ENCODE results near the gene TNFRSF1B.

Gene TNFRSF1B

DNA sequence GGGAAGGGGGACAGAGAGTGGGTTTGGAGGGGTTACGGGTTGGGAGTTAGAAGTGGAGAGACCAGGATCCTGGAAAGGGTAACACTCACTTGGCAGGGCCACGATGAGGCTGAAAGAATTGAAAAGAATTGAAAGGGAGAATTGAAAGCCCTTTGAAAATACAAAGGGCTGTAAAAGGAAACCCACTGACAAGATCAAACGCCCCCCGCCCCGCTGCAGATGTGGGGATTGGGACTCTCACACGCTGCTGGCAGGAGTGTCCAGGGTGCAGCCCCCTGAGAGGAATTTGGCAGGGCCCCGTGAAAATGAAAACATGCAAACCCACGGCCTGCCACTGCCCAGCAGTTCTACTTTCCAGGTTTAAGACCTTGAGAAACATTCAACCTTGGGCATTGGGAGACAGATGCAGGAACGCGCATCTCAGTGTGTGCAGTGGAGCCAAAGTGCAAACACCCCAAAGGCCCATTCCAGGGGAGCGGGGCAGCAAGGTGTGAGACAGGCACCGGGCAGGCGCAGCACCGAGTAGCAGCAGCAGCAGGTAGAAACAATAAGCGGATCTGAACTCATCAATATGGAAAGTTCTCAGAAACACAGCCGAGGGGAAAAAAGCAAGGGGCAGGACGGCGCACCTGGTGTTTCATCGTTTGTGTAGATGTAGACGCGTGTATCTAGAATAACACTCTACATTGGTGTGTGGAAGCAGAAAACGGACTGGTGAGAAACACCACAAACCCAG lies 8.3 kb upstream of the TNFRSF1B start:
- ATAC-seq (replicated peaks), result no peak
- Mint-ChIP-seq H3K4me3 (peak overlapping the region; percentile 61 to 68), H3K36me3 (peaks cover 1 to 4% of the 10 kb centered on the region in 2 donors), H3K27me3 (no peaks in the 10 kb centered on the region), H3K4me1 (peaks cover 62 to 84% of the 10 kb centered on the region in 2 donors), H3K9me3 (peaks cover 1 to 4% of the 10 kb centered on the region in 2 donors), H3K27ac (peak overlapping the region; percentile 90)
- no peak for DNase-seq

GRCh38 chr1:12159816-12160215 lies 7.0 kb upstream of the TNFRSF1B start:
- Mint-ChIP-seq H3K4me3 (peak overlapping the region; percentile 12 to 40), H3K4me1 (peaks cover 72 to 90% of the 10 kb centered on the region in 2 donors), H3K27ac (peak overlapping the region; percentile 87), H3K27me3 (no peaks in the 10 kb centered on the region), H3K9me3 (peaks cover 1 to 4% of the 10 kb centered on the region in 2 donors), H3K36me3 (peaks cover 1 to 4% of the 10 kb centered on the region in 2 donors)
- no peak for DNase-seq
- no peak for ATAC-seq (replicated peaks)

GRCh38 chr1:12161324-12161661 lies 5.5 kb upstream of the TNFRSF1B start:
- Mint-ChIP-seq H3K4me3 (peak overlapping the region in 1 of 2 donors; percentile 22), H3K27me3 (no peaks in the 10 kb centered on the region), H3K4me1 (peaks cover 74 to 86% of the 10 kb centered on the region in 2 donors), H3K36me3 (peaks cover 1 to 4% of the 10 kb centered on the region in 2 donors), H3K27ac (peak overlapping the region; percentile 94), H3K9me3 (peaks cover 1 to 4% of the 10 kb centered on the region in 2 donors)
- ATAC-seq (replicated peaks) (no peak), DNase-seq (no peak)

- Mint-ChIP-seq H3K27ac (peak overlapping the region; percentile 94), H3K4me3 (peak overlapping the region; percentile 36 to 44), H3K9me3 (peaks cover 1 to 4% of the 10 kb centered on the region in 2 donors), H3K27me3 (no peaks in the 10 kb centered on the region), H3K4me1 (peaks cover 74 to 87% of the 10 kb centered on the region in 2 donors), H3K36me3 (peaks cover 1 to 4% of the 10 kb centered on the region in 2 donors)
- DNase-seq, result peak; percentile 81
- ATAC-seq (replicated peaks), result peak; percentile 88 to 89
Observed at GRCh38 chr1:12161662-12162458, 4.9 kb upstream of the TNFRSF1B start.

DNA sequence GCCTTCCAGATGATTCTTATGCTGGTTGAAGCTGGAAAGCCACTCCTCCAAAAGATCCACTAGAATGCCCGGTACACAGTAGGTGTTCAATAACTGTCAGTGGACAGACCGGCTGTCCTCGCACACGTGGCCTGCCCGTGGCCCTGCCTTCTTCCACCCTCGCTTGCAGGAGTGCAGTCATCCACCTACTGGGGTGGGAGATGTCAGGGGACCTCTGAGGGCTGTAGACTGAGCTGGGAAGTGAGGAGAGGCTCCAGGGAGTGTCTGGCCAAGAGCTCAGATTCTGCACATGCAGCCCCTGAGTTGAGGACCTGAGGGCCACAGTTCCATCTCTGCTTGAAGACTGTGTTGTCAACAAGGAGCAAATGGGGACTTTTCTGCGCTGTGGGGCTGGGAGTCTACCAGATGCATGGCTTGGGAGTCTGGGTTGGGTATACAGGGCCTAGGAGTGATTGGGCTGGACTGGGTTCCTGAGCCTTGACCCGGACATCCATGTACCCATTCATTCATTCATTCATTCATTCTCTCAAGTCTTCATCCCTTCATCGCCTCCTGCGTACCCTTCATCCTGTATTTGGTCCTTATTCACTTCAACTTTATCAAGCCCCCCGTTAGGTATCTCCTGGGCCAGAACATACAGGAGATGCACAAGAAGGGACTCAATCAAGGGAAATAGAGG lies 4.2 kb upstream of the TNFRSF1B start:
- Mint-ChIP-seq H3K9me3 (peaks cover 1 to 4% of the 10 kb centered on the region in 2 donors), H3K4me1 (peaks cover 70 to 83% of the 10 kb centered on the region in 2 donors), H3K27me3 (no peaks in the 10 kb centered on the region), H3K27ac (peak overlapping the region; percentile 94), H3K36me3 (peaks cover 3 to 6% of the 10 kb centered on the region in 2 donors), H3K4me3 (peak overlapping the region in 1 of 2 donors; percentile 2)
- no peak for ATAC-seq (replicated peaks)
- DNase-seq, result no peak

GRCh38 chr1:12163210-12163609 lies 3.6 kb upstream of the TNFRSF1B start:
- Mint-ChIP-seq H3K4me1 (peaks cover 70 to 83% of the 10 kb centered on the region in 2 donors), H3K4me3 (peak overlapping the region in 1 of 2 donors; percentile 15)
- peak; percentile 15 to 20 for ATAC-seq (replicated peaks)

GRCh38 chr1:12164210-12164609 lies 2.6 kb upstream of the TNFRSF1B start:
- Mint-ChIP-seq H3K4me3 (no peak overlapping the region), H3K27ac (peak overlapping the region; percentile 33), H3K27me3 (no peaks in the 10 kb centered on the region), H3K36me3 (peaks cover 14 to 19% of the 10 kb centered on the region in 2 donors), H3K4me1 (peaks cover 71 to 85% of the 10 kb centered on the region in 2 donors), H3K9me3 (peaks cover 1 to 4% of the 10 kb centered on the region in 2 donors)
- no peak for DNase-seq
- ATAC-seq (replicated peaks), result no peak

More at GRCh38 chr1:12163210-12163609, 3.6 kb upstream of the TNFRSF1B start:
- DNase-seq, result peak; percentile 31
- peaks cover 1 to 4% of the 10 kb centered on the region in 2 donors for H3K9me3 Mint-ChIP-seq
- H3K27ac Mint-ChIP-seq, result peak overlapping the region; percentile 72
- peaks cover 7 to 12% of the 10 kb centered on the region in 2 donors for H3K36me3 Mint-ChIP-seq
- H3K27me3 Mint-ChIP-seq, result no peaks in the 10 kb centered on the region

- H3K27ac Mint-ChIP-seq, result no peak overlapping the region
- peaks cover 76 to 90% of the 10 kb centered on the region in 2 donors for H3K4me1 Mint-ChIP-seq
- no peaks in the 10 kb centered on the region for H3K9me3 Mint-ChIP-seq
- ATAC-seq (replicated peaks), result no peak
- H3K36me3 Mint-ChIP-seq, result peaks cover 23 to 24% of the 10 kb centered on the region in 2 donors
- no peak overlapping the region for H3K4me3 Mint-ChIP-seq
- DNase-seq, result no peak
- H3K27me3 Mint-ChIP-seq, result no peaks in the 10 kb centered on the region
Observed at GRCh38 chr1:12165342-12165741, 1.4 kb upstream of the TNFRSF1B start.

- Mint-ChIP-seq H3K36me3 (peaks cover 35 to 37% of the 10 kb centered on the region in 2 donors), H3K9me3 (peaks cover 3 to 5% of the 10 kb centered on the region in 2 donors), H3K4me3 (peak overlapping the region; percentile 99), H3K27ac (peak overlapping the region; percentile 96), H3K4me1 (peaks cover 71 to 88% of the 10 kb centered on the region in 2 donors), H3K27me3 (no peaks in the 10 kb centered on the region)
- ATAC-seq (replicated peaks), result peak; percentile 32 to 44
- DNase-seq, result no peak
Observed at GRCh38 chr1:12167493-12168429, 970 bp downstream of the TNFRSF1B start.

DNA sequence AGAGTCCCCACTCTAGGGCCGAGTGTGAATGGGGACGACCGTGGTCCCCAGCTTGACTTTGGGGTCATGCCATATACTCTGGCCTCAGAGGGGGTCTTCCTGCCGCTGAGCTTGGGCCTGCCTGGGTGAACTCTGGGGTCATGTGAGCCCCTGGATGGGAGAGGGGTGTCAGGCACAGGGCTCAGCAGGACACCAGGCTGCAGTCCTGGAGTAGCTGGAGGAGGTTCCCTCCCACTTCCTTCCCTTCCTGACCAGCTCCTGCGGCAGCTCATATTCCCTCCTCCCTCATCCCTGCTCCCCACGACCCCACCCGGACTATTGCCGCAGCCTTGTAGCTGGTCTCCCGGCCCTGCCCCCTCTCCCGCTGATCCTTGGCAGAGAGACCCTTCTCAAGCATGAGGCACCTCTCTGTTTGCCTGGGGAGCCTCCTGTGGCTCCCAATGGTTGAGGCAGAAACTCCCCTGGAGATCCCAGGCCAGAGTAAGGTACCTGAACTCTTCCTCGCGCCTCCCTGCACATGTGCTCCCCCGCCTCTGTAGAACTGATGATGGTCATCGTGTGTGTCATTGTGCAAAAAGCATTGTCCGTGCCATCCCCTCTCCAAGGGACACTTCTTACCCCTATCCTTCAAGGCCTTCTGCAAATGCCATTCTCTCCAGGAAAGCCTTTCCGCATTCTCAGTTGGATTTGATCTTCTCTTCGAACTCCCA lies 1.8 kb downstream of the TNFRSF1B start:
- ATAC-seq (replicated peaks) (no peak), DNase-seq (no peak)
- Mint-ChIP-seq H3K27ac (no peak overlapping the region), H3K36me3 (peaks cover 39 to 41% of the 10 kb centered on the region in 2 donors), H3K27me3 (no peaks in the 10 kb centered on the region), H3K9me3 (peaks cover 3 to 5% of the 10 kb centered on the region in 2 donors), H3K4me3 (peak overlapping the region; percentile 99), H3K4me1 (peaks cover 67 to 88% of the 10 kb centered on the region in 2 donors)

DNA sequence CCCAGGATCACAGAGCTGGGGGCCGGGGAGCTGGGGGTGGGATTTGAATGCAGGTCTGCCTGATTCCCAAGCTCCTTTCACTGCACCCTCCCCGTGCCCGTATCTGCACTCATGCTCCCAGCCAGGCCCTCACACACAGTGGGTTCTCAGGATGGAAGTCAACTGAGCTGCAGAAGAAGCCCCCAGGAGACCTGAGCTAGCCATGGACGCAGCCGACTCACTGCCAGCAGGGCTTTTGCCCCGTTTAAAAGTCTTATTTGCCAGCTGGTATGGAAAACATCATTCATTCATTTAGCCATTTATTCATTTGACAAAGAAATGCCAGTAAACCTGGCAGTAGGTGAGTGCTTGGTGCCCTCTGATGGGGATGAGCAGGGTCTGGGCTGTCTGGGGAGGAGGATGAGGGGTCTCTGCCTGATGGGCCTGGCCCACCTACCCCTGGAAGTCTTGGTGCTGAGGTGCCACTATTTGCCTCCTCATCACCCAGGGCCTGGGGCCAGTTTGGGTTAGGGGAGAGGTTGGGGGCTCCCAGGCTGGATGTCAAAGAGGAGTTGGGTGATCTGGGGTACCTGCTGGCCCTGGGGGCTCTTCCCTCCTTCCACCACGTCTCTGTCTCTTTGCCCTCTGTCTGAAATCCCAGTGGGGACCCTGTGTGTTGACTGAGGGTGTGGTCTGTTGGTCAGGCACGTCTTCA lies 2.8 kb downstream of the TNFRSF1B start:
- ATAC-seq (replicated peaks) (no peak), DNase-seq (no peak)
- Mint-ChIP-seq H3K36me3 (peaks cover 41 to 43% of the 10 kb centered on the region in 2 donors), H3K9me3 (peaks cover 3 to 5% of the 10 kb centered on the region in 2 donors), H3K27ac (no peak overlapping the region), H3K4me3 (peak overlapping the region in 1 of 2 donors; percentile 4), H3K4me1 (peaks cover 63 to 88% of the 10 kb centered on the region in 2 donors), H3K27me3 (no peaks in the 10 kb centered on the region)

DNA sequence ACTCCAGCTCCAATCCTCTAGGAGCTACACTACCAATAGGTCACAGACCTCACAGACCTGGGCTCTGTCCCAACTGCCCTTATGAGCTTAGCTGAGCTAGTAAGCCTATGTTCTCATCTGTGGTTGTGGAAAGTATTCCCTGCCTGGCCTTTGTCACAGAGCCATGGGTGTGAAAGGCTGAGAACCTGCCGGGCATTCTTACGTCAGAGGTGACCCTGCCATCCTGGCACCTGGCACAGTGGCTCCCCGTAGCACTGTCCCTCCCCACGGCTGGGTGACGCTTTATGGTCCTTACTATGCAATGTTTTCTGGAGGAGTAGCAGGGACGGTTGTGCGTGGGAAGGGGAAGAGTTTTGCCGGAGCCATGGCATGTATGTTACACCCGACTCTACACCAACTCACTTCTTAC lies 3.5 kb downstream of the TNFRSF1B start:
- peaks cover 41 to 47% of the 10 kb centered on the region in 2 donors for H3K36me3 Mint-ChIP-seq

More for the DNA sequence above, 3.5 kb downstream of the TNFRSF1B start:
- peaks cover 61 to 88% of the 10 kb centered on the region in 2 donors for H3K4me1 Mint-ChIP-seq
- ATAC-seq (replicated peaks), result no peak
- peaks cover 3 to 5% of the 10 kb centered on the region in 2 donors for H3K9me3 Mint-ChIP-seq
- no peak for DNase-seq
- H3K27ac Mint-ChIP-seq, result no peak overlapping the region
- peak overlapping the region in 1 of 2 donors; percentile 28 for H3K4me3 Mint-ChIP-seq
- no peaks in the 10 kb centered on the region for H3K27me3 Mint-ChIP-seq
